Measurements from ENCODE around the gene TNFAIP2.

Gene TNFAIP2

DNA sequence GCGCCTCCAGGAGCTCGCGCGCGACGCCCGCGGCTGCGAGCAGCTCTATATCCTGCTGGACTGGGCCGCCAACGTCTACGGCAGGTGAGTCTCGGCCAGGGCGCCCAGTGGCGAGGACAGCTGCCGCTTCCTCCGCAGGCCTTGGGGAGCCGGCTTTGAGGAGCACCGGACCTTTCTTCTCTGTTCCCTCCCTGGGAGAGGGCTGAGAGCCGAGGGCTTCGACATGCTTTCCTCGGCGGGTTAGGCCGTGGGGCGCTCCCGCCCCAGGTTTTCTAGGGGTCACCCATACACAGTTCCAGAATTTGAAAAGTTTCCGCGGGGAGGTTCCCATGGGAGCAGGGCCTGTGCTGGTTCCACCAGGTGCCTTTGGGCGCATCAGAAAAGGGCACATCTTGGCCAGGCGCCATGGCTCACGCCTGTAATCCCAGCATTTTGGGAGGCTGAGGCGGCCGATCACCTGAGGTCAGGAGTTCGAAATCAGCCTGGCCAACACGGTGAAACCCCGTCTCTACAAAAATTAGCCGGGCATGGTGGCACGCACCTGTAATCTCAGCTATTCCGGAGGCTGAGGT is 20.5 kb upstream of the TNFAIP2 start:
- in situ Hi-C loops (cut with HindIII; ENCODE audit: low sequenced_read_pairs): no loop called here
- no peak for DNase-seq (ENCODE audit: low read depth, low spot score)
- no peak overlapping the region for H3K4me3 ChIP-seq (ENCODE audit: low read depth, low read length)
- TF ChIP-seq, protein P1, sequence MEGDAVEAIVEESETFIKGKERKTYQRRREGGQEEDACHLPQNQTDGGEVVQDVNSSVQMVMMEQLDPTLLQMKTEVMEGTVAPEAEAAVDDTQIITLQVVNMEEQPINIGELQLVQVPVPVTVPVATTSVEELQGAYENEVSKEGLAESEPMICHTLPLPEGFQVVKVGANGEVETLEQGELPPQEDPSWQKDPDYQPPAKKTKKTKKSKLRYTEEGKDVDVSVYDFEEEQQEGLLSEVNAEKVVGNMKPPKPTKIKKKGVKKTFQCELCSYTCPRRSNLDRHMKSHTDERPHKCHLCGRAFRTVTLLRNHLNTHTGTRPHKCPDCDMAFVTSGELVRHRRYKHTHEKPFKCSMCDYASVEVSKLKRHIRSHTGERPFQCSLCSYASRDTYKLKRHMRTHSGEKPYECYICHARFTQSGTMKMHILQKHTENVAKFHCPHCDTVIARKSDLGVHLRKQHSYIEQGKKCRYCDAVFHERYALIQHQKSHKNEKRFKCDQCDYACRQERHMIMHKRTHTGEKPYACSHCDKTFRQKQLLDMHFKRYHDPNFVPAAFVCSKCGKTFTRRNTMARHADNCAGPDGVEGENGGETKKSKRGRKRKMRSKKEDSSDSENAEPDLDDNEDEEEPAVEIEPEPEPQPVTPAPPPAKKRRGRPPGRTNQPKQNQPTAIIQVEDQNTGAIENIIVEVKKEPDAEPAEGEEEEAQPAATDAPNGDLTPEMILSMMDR (IDR thresholded peaks at IDR 0.05; ENCODE audit: low read depth, low read length): no peak

DNA sequence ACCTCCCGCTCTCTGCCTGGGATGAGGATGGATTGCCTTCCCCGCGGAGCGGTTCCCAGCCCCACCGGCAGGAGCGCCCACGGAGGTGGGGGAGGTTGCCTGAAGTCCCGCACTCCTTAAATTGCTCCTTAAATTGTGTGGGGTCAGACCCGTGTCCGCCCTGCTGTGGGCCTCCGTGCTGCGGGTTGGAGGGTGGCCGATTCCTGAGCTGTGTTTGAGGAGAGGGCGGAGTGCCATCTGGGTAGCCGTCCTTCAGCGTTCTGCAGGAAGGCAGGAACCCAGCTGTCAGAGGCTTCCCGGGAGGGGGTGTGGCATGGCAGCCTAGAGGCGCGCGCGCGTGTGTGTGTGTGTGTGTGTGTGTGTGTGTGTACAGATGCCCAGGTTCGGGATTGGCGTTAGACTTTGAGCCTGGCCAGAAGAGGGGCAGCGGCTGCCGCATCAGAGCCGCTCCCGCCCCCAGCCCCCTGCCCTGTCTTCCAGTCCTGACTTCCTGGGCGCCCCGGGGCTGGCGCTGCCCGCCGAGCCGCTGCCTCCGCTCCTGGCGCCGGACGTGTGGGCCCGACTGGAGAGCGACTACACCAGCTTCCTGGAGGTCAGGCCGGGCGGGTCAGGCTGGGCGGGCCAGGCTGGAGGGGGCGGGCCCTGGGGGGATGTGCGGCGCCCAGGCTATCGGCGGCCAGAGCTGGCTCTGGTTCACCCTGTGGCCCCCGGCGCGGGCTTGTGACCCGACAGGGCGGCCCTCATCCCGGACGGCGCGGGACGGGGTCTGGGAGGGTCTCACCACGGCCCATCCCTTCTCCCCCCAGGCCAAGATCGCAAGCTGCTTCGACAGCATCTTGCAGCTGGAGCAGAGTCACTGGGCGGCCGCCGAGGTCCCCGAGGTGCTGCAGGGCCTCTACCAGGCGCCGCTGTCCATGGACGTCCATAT is 19.5 kb upstream of the TNFAIP2 start:
- in situ Hi-C loops (cut with HindIII; ENCODE audit: low sequenced_read_pairs): no loop called here
- no peak overlapping the region for H3K4me3 ChIP-seq (ENCODE audit: low read depth, low read length)
- TF ChIP-seq, protein P1 (IDR thresholded peaks at IDR 0.05; ENCODE audit: low read depth, low read length): peak; percentile 23
- no peak for DNase-seq (ENCODE audit: low read depth, low spot score)

DNA sequence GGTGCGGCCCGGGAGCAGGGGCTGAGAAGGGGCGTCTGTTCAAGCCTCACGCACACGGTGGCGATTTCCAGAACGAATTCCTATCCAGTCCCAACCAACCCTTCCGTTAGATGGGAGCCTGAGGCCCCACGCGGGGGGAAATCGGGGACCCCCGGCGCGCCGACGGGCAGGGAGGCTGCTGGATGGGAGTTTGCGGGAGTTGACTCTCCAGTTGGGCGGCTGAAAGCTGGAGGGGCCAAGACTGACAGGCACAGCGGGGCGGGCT is 18.9 kb upstream of the TNFAIP2 start:
- DNase-seq (ENCODE audit: low read depth, low spot score): no peak
- in situ Hi-C loops (cut with HindIII; ENCODE audit: low sequenced_read_pairs): no loop called here
- TF ChIP-seq, protein P1 (IDR thresholded peaks at IDR 0.05; ENCODE audit: low read depth, low read length): no peak
- H3K4me3 ChIP-seq (ENCODE audit: low read depth, low read length): no peak overlapping the region

GRCh38 chr14:103104654-103105452 is 18.4 kb upstream of the TNFAIP2 start:
- H3K4me3 ChIP-seq (ENCODE audit: low read depth, low read length): no peak overlapping the region
- in situ Hi-C loops (cut with HindIII; ENCODE audit: low sequenced_read_pairs): no loop called here
- peak; percentile 36 for DNase-seq (ENCODE audit: low read depth, low spot score)
- TF ChIP-seq, protein P1 (IDR thresholded peaks at IDR 0.05; ENCODE audit: low read depth, low read length): peak; percentile 94

GRCh38 chr14:103105580-103106150 is 17.6 kb upstream of the TNFAIP2 start:
- H3K4me3 ChIP-seq (ENCODE audit: low read depth, low read length): no peak overlapping the region
- no peak for DNase-seq (ENCODE audit: low read depth, low spot score)
- in situ Hi-C loops (cut with HindIII; ENCODE audit: low sequenced_read_pairs): no loop called here
- TF ChIP-seq, protein P1 (IDR thresholded peaks at IDR 0.05; ENCODE audit: low read depth, low read length): no peak

- H3K4me3 ChIP-seq (ENCODE audit: low read depth, low read length): no peak overlapping the region
- no peak for DNase-seq (ENCODE audit: low read depth, low spot score)
- in situ Hi-C loops (cut with HindIII; ENCODE audit: low sequenced_read_pairs): no loop called here
- TF ChIP-seq, protein P1 (IDR thresholded peaks at IDR 0.05; ENCODE audit: low read depth, low read length): no peak
These were observed 15.8 kb upstream of the TNFAIP2 start for GRCh38 chr14:103107455-103107854.
